HG02884 (cell line): ENCODE data around the gene TEKTIP1.
"Not testable (repeated sequence)": the region's sequence is repeated elsewhere in the genome, so short reads cannot be mapped to it uniquely, and the experiment has no call there.

Source experiments
- ATAC-seq: cut with Tn5 transposase; IDR thresholded peaks from one replicate; pipeline ENCODE4 v1.9.1; 2021; ENCODE audit warnings: mild to moderate bottlenecking, moderate library complexity; ENCODE audit not compliant: unreplicated experiment

The TEKTIP1 gene

DNA sequence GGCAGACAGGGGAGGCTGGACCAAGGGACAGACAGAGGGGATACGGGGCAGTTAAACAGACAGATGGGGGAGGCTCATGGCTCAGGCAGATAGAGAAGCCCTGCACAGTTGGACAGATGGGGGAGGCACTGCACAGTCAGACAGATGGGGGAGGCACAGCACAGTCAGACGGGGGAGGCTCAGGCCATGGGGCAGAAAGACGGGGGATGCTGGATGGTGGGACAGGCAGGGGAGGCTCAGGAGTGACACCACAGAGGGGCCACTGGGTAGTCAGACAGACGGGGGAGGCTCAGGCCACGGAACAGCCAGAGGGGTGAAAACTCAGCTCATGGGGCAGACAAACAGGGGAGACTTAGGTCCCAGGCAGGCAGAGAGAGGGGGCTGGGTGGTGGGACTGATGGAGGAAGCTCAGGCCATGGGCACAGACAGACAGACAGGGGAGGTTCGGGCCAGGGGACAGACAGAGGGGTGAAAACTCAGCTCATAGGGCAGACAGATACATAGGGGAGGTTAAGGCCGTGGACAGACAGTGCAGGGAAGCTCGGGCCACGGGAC lies 17.5 kb downstream of the TEKTIP1 start:
- ATAC-seq, result no peak

DNA sequence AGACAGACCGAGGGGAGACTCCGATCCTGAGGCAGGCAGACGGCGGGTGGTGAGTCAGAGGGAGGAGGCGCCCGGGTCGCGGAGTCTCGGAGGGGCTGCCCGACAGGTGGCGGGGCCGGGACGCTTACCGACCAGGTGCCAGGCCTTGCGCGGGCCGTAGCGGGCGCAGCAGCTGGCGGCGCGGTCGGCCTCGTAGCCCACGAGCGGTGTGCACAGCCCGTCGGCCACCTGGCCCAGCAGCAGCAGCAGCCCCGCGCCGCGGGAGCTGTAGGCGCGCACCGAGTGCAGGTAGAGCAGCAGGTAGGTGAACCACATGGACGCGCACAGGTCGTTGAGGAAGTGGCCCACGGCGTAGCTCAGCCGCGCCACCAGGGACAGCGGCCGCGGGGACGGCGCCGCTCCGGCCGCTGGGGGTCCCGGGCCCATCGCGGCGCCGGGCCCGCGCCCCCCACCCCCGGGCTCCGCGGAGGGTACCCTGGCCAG lies 18.0 kb downstream of the TEKTIP1 start:
- ATAC-seq, result peak; percentile 22

DNA sequence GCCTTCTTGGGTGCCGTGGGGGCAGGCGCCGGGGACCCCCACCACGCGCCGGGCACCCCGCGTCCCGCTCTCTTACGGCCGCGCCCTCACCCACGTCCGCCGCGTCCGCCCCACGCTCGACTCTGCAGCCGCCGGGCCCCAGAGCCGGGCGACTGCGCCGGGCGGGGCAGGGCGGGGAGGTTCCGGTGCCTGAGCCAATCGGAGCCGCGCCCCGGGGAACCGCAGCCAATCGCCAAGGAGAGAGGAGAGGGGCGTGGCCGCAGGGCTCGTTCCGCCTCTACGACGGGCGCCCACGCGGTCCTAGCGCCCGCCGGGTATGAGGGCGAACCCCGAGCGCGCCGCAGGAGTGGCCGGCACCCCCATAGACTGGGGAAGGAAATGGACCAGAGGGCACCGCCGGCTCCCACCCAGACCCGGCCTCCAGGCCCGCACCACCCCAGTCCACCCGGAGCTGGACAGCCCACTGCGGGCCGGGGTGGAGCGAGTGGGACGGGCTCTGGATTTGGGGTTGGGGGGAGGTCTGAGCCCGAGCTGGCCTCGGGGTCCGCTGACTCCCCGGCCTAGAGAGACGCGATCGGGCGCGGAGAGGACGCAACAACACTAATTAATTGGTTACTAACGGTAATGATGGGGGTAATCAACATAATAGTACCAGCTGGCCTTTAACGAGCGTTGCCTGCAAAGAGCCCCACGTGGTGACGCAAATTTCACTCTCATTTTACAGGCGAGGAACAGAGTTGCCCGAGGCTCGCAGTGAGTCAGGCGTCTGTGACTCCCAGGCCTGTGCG lies 18.7 kb downstream of the TEKTIP1 start, which contains the start of gene MFSD12:
Gene MFSD12 (minus strand): TSS at position 126 of the 788 bp plus-strand sequence. CDS start 183 bp downstream, outside the sequence.
- peak; percentile 60 for ATAC-seq

DNA sequence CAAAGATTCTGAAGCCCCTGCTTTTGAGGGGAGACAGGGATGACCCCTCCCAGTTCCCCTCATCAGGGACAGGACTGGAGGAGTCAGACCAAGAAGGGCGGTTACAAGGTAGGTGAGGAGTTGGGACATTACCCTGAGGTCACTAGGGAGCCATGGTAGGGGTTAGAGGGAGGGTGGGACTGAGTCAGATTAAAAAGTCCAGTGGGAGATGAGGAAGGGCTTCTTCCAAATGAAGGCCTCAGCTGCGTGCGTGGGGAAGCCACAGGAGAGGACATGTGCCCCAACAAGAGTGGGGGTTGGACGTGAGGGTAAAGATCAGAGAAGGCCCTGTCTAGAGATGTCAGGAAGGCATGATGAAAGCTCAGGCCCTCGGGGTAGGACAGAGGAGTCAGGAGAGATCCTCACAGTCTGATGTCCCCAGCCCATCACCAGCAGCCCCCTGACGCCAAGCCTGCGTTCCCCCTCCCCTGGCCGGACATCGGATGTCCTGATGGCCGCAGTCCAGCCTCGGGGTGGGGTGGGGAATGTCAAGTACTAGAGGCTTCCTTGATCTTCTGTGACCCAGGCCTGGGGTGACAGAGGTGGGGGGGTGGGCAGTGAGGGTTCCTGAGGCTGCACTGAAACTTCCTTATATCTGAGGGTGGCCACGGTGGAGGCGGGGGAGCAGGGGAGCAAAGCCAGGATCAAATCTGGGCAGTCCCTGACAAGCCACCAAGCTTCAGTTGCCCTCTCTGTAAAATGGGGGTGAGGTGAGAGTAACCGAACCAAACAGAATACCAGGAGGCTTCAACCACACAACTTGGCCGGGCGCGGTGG lies 24.9 kb downstream of the TEKTIP1 start:
- ATAC-seq, result no peak

DNA sequence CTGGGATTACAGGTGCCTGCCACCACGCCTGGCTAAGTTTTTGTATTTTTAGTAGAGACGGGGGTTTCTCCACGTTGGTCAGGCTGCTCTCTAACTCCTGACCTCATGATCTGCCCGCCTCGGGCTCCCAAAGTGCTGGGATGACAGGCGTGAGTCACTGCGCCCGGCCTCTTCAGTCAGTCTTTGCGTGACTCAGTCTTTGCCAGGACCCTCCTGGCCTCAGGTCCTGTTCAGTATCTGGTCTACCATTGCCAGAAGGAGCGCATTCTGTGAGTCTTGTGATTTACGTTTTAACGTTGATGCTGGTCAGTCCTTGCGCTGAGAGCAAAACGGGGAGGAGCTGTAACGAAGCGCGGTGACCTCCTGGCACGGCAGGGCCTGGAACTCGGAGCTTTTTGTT lies 26.2 kb downstream of the TEKTIP1 start:
- ATAC-seq, result no peak

DNA sequence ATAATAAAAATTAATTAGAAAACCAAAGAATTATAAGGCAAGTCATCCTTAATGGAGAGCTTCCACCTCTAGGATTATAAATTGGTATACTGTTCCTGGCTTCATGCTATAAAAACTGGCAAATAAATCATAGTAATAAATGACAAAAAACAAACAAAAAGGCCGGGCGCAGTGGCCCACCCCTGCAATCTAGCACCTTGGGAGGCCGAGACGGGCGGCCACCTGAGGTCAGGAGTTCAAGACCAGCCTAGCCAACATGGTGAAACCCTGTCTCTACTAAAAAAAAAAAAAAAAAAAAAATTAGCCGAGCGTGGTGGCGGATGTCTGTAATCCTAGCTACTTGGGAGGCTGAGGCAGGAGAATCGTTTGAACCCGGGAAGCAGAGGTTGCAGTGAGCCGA lies 31.1 kb downstream of the TEKTIP1 start:
- ATAC-seq, result not testable (repeated sequence)

DNA sequence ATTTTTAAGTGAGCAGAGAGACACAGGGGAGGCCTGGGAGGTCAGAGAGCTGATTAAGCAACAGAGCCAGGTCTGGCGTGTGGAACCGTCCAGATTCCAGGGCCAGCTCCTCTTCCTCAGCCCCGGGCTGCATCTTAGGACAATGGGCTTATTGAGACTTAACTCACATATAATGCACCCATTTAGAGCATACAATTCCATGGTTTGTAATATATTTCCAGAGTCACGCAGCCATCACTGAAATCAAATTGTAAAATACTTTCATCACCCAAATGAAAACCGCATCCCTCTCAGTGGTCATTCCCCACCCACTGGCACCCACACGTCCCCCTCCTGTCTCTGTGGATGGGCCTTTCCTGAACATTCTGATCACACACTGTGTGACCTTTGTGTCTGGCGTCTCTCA lies 31.6 kb downstream of the TEKTIP1 start:
- no peak for ATAC-seq

DNA sequence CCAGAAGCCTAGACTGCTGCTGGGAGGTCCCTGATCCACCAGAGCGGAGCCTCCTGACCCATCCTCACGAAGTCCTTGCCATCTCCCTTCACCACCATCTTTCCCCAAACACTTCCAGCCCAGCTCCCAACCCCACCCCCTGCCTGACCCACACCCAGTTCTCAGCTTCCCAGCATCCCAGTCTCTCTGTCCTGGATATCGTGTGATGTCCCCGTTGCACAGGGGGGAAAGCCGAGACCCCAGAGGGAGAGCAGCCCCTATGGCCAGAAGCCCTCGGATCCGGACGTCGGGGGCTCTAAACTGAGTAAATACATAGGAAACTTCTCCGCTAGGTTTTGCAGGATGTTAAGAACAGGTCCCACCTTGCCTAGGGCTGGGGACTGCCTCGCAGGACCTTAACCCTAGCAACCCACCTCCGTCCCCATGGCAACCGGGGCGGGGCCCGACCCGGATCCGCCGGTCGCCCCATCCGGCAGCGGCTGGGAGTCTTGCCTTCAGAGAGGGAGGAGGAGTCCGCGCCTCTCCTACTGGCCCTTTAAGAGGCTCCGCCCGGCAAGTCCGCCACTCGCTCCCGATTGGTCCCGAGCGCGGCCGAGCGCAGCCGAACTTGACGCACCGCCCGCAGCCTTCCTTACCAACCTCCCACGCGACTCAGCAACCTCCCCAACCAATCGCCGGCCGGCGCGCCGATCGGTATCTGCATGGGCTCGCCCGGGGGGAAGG lies 33.3 kb downstream of the TEKTIP1 start:
- peak; percentile 81 for ATAC-seq

DNA sequence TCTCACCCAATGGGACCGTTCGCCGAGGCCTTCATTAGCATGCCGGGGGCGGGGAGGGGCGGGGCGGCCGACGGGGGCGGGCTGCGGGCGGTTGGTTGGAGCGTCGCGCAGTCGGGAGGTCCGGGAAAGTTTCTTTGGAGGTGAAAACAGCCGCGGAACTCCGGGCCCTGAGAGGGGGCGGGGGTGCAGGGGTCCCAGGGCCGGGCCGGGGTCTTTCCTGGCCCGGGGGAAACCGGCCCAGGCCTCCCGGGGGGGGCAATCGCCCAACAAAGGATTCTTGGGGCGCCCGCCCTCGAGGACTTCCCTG lies 33.8 kb downstream of the TEKTIP1 start, which contains the start of gene HMG20B:
Gene HMG20B (plus strand): TSS at position 90 of the 307 bp plus-strand sequence. CDS start 366 bp downstream, outside the sequence.
- ATAC-seq, result no peak

DNA sequence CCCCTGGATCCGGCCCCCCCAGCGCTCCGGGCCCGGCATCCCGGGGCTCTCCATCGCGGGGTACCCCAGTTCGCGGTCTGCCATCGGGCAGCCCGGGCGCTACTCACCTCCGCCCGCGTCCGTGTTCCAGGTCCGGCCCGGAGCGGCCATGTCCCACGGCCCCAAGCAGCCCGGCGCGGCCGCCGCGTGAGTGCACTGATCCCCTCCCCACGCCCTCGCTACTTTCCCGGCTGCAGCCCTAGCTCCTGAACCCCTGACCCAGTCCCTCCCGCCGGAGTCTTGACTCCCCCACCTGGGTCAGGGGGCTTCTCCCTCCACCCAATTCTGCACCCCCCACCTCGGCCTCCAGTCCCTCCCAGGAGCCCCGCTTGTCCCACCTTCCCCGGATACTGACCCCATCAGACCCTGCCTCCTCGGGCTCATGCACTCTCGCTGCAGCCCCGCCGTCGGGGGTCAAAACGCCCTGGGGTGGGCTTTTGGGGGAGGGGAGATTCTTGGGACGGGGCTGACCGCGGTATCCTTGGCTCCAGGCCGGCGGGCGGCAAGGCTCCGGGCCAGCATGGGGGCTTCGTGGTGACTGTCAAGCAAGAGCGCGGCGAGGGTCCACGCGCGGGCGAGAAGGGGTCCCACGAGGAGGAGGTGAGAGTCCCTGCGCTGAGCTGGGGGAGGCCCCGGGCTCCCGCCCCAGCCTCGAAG lies 34.3 kb downstream of the TEKTIP1 start:
- ATAC-seq, result peak; percentile 6

DNA sequence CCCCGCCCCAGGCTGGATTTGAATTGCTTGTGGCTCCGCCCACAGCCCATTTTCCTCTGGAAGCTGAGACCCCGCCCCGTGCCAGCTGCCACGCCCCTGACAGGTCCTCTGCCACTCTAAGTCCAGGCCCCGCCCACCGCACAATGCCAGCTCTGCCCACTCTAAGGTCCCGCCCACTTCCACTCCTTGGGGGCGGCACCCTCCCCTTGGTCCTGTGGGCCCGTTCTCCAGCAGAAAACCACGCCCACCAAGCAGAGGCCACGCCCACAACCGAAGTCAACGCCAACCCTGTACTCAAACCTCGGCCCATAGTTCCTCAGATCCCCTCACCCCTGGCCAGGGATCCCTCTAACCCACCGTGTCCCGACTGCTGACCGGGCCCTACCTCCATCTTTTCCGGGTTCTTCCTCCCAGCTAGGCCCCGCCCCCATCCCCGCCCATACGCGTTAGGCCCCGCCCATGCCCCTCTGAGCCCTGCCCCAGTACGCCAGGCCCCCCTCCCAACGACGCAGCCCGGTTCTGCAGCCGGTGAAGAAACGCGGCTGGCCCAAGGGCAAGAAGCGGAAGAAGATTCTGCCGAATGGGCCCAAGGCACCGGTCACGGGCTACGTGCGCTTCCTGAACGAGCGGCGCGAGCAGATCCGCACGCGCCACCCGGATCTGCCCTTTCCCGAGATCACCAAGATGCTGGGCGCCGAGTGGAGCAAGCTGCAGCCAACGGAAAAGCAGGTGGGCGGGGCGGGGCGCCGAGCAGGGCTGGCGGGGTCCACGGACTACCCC lies 35.1 kb downstream of the TEKTIP1 start:
- no peak for ATAC-seq

DNA sequence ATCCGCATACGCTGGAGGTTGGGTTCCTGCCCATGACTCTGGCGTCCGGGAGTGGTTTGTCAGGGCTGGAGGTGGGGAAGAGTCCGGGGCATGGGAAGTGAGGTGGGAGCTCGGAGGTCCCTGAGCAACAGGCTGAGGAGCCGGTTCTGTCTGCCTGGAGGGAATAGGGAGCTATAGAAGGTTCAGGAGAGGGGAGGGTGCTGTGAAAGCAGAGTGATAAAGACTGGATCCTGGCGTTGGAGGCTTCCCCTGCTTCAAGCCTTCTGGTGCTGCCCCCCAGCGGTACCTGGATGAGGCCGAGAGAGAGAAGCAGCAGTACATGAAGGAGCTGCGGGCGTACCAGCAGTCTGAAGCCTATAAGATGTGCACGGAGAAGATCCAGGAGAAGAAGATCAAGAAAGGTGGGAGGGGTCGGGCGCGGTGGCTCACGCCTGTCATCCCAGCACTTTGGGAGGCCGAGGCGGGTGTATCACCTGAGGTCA lies 36.3 kb downstream of the TEKTIP1 start:
- no peak for ATAC-seq

DNA sequence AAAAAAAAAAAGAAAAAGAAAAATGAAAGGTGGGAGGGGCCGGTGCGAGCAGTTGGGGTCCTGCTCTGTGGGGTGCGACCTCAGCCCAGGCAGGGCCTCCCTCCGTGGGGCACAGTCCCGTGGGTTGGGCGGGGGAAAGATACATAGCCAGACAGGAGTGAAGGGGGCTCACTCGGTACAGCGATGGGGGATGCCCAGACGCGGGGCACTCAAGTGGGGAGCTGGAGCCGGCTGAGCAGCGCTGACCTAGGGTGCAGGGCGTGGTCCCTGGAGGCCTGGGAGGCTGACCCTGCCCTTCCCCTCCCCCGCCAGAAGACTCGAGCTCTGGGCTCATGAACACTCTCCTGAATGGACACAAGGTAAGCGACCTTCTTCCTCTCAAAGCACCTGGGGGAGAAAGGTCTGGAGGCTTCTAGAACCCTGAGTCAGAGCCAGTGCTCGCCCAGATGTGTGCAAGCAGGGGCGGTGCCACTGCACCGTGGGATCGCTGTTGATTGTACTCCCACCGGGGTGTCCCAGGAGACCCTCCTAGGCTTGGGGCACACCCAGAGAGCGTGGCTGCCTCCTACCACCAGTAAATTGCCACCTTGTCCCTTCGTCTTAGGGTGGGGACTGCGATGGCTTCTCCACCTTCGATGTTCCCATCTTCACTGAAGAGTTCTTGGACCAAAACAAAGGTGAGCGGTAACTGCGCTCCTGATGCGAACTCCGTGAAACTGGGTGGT lies 37.1 kb downstream of the TEKTIP1 start:
- ATAC-seq, result no peak

DNA sequence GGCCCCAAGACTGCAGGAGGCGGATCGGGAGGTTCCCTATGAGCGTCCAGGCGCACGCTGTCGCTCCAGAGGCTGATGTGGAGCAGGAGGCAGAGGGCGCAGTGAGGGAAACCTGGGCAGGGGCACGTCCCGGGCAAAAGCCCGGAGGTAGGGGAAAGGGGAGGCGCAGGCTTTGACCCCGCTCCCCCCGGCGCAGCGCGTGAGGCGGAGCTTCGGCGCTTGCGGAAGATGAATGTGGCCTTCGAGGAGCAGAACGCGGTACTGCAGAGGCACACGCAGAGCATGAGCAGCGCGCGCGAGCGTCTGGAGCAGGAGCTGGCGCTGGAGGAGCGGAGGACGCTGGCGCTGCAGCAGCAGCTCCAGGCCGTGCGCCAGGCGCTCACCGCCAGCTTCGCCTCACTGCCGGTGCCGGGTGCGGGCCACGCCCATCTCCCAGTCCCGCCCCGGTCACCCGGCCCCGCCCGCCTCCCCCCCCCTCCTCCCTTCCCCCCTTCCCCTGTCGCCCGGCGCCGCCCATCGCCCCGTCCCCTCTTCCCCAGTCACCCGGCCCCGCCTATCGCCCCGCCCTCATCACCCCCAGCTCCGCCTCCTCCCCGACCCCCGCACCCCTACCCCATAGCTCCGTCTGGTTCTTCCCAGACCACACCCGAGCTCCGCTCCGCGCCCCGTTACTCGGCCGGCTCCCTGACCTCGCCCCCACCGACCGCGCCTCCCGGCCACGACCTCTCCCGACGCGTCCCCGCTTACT lies 37.9 kb downstream of the TEKTIP1 start:
- ATAC-seq, result no peak

DNA sequence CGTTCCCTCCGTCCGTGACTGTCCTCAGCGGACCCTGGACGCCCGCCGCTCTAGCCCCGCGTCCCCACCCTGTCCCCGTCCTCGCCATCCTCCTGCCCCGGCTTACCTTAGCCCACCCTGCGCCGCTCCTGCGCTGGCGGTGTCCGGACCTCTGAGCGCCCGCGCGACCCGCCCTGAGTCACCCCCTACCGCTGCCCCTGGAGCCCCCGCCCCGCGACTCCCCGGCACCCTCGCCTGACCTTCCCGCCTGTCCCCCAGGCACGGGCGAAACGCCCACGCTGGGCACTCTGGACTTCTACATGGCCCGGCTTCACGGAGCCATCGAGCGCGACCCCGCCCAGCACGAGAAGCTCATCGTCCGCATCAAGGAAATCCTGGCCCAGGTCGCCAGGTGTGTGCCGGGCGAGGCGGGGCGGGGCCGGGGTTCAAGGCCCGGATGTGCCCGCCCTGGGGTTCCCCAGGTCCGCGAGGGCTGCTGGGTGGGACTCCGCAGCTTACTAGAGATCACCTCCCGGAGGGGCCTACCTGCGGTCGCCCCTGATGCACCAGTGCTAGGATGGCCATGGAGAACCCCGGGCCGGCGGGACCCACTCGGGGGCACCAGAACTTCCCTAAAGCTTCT lies 38.9 kb downstream of the TEKTIP1 start:
- ATAC-seq, result no peak

DNA sequence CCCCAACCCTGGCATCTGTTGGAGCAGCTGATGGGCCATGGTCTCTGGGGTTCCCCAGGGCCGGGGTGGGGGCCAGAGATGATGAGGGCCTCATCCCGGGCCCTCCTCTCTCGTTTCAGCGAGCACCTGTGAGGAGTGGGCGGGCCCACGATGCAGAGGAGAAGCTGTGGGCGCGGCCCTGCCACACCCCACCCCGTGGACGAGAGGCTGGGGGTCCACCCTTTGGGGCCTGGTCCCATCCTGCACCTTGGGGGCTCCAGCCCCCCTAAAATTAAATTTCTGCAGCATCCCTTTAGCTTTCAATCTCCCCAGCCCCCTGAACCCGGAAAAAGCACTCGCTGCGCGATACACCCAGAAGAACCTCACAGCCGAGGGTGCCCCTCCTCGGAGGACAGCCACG lies 39.4 kb downstream of the TEKTIP1 start:
- ATAC-seq, result no peak

DNA sequence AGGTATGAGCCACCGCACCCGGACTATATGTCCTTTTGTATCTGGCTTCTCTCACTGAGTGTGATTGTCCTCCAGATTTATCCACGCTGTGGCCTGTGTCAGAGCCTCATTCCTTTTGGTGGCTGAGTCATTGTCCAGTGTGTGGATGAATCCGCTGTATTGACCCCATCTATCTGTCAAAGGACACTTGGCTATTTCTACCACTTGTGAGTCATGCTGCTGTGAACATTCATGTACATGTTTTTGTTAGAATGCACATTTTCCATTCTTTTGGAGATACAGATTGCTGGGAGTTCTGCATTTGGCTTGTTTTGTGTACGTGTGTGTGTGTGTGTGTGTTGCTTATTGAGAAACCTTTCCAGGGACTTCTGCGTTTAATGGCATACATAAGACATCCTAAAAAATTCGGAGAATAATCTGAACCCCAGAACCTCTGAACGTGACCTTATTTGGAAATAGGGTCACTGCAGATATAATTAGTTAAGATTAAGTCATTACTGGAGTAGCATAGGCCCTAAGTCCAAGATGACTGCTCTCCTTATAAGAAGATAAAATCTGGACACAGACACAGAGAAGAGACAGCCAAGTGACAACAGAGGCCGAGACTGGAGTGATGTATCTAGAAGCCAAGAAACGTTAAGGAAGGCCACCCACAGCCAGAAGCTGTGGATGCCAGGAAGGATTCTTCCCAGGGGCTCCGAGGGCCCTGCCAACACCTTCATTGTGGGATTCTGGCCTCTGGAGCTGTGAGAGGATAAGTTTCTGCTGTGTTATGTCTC lies 41.4 kb downstream of the TEKTIP1 start:
- ATAC-seq, result no peak
